H4 (cell line): ENCODE results near the gene DAP. TPM values are rescaled to one million over a fixed set of nuclear protein-coding genes. Genes with fewer than 3 reads are reported as not detected.

ENCODE experiments used
- DNase-seq: peaks from one replicate; pipeline ENCODE4 v3.0.0-alpha.2; 2015; ENCODE audit warnings: low spot score
- total RNA-seq: library from RNA; depleted of rRNA; stranded (reverse); fragments of >200 nt; shearing (Covaris generic); gene quantifications from 2 replicates; pipeline ENCODE4 v1.2.3, GENCODE V29; 2014

DAP gene
- total RNA-seq, 1 experiment from 2014 or later, result 38.0 TPM

DNA sequence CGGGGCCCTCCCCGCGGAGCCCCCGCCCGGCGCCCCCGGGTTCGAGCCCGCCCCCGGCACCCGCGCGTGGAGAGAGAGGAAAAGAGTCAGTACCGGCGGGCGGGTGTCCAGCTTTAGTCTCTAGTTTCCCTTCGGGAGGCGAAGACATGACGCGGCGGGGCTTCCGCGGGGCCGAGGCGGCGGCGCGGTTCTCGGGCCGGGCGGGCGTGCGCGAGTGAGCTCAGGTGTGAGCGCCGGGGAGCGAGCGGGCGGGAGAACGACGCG, 181 bp downstream of the DAP start:
- DNase-seq, result no peak

DNA sequence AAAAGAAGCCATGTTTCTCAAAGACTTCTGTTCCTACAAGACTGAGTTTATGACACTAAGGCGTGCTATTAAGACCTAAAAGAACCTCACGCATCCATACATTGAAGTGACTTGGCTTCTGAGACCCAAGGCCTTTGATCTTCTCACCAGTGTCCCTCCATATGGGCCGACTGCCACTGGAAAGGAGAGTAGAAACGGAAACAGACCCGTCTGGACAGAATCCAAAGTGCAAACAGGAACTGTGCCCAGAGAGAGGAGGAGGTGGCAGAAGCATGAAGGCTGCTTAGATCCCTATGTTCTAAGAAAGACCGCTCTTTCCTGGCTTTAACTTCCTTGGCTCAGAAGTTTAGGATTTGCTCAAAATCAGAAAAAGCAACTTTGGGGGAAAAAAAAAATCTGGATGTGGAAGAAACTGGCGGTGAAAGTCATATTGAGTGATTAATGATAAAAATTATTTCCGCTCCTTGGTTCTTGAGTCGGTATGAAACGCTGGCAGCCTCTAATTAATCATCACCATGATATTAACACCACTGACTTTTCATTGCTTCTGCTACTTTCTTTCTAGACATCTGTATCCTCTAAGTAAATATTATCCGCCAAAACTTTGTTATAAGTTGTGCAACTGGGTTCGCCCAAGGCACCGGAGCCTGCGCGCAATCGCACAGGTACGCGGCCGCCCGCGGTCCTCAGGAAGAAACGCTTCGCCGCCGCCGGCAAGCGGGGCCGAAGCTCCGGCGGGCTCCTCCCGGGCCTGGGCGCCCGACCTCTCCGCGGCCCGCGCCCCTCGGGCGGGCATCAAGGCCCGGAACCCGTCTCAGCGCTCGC, 726 bp downstream of the DAP start:
- DNase-seq, result peak; percentile 74

DNA sequence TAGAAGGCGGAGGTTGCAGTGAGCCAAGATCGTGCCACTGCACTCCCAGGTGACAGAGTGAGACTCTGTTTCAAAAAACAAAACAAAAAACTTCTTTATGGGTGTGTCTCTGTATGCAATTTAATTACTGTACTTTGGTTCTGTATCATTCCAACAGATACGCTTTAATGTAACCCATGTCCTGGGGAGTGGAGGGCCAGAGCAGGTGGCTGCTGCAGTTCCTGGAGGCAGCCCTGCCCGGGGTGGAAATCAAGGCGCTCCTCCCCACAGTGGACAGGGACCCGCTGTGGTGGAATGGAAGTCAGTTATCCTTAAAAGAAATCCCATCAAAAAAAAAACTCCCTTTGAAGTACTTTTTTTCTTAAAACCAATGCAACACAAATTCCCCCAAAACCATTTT, 1.9 kb downstream of the DAP start:
- no peak for DNase-seq

DNA sequence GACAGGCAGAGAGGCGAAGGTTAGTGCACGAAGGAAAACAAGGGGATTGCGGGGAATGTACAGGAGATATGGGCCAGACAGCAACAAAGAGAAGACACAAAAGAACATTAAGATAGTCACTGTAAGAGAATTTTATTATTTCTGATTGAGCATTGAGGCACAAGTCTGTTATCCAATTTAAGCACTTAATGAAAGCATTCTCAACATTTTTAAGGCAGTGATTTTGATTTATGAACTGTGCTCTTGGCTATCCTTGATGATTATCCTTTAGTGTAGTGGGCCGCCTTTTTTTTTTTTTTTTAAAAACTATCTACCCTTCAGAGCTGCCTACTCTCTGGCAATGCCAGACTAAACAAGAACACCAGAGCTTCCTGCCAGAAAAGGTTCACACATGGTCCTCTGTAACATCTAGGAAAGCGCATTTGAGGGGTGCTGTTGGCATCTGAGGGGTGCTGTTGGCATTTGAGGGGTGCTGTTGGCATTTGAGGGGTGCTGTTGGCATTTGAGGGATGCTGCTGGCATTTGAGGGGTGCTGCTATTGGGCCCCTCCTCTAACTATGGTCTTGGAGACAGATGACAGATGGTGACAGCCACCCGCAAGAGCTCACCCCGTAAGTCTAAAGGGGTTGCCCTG, 3.0 kb downstream of the DAP start:
- no peak for DNase-seq

DNA sequence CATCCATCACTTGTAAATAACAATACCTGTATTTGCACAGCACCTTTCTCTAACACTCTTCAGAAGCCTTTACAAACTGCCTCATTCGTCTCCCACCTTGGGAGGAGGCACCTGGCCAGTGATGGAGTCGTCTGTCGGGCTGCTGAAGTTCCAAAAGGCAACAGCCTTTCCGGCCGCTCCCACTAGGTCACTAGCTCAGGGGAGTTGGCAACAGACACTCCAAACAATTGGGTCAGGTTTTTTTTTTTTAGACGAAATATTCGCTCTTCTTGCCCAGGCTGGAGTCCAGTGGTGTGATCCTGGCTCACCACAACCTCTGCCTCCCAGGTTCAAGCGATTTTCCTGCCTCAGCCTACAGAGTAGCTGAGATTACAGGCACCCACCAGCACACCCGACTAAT, 4.0 kb downstream of the DAP start:
- DNase-seq, result no peak

DNA sequence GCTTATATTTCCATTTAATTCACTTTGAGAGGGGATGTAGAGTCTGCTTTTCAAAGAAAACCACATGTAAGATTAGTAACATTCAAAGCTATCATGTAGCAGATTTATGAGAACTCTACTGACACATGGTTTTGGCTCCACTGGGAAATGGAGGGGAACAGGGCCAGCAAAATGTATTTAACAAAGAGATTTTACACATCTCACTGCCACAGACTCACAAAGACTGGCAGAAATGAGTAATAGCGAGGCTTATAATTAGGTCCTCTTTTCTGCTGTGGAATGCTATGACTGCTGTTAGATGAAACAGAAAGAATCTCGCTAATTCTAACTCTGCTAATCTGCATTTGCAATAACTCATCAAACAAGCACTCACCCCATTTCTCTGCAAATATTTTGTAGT, 4.5 kb downstream of the DAP start:
- DNase-seq, result no peak

DNA sequence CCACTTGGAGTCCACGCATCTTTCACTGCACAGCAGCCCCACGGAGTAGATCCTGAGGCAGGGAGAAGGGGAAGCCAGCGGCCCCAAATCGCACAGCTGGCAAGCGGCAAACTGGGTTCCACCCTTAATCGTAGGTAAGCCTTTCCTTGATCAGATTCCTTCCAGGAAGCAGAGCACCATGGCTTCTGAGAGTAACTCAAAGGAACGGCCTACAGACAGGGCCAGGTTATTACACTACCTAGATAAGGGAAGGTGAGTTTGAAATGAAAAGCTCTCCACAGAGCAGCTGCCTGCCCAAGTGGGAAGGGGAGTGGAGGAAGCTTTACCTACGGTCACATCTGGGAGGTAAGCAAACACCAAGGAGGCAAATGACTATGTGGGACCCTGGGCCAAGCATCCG, 7.9 kb downstream of the DAP start:
- no peak for DNase-seq

DNA sequence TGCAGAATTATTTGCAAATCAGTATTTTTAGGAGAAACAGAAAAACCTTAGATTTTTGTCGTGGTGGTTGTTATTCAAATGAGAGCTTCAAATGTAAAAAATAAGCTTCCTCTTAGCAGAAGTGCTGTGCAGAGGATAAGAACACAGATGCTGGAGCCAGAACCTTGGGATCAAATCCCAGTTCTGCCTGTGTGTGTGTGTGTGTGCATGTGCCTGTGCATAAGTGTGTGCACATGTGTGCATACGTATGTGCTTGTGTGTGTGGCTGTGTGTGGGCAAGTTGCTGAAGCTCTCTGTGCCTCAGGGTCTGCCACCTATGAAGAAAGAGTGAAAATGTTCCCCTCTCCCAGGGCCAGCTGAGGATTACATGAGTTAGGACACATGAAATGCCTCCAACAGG, 8.6 kb downstream of the DAP start:
- no peak for DNase-seq

DNA sequence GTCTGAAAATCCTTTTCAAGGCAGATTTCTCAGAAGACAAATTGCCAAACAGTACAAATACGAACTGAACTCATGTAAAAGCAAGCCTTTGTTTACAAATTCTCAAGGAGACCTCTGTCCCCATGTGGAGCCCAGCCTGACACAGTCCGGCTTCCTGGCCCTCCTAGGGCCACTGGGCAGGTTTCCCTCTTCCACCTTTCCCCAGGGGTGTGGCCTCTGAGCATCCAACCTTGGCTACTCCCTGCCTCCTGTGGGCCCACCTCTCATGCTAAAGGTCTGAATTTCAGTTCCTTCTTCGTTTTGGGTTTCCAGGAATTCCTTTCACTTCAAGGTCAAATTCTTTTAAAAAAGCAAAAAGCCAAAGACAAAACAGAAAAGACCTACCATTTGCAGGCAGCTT, 10.1 kb downstream of the DAP start:
- DNase-seq, result no peak

DNA sequence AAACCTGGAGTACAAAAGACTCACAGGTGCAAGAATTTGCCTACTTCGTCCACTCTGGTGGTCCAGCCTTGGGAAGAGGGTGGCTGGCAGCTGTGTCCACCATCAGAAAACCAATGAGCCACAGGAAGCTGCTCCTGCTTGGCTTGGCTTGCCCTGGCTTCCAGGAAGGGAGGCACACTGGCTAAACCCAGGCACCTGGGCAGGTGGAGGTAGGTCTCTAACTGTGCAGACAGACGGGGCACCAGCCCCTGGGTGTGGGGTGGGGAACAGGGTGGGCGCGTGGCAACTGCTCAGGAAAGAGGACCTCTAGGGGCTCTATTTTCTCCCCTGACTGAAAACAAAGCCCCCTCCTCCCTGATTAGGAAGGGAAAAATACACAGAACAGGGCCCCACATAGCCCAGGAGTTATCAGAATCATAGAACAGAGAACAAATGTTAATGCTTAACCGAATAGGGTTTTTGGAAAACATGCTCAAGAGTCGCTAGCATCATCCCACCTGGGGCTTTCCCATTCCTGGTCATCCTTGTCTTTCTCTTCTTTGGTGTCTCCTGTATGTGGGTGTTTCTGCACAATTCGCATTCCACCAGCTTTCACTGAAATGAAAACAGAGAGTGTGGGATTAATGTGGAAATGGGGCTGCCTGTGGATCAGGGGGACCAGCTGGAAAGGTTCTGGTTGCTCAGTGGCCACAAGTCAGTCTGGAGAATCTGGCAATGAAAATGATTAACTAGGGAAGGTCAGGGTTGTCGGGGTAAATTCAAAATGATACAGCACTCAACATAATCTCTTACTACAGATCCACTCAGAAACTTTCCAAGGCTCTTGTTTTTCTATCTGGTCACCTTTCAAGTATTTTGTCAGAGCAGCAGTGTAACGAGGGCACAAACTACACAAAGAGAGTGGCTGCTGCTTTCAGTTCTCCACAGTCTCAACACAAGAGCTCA, 13.1 kb downstream of the DAP start:
- DNase-seq, result no peak

DNA sequence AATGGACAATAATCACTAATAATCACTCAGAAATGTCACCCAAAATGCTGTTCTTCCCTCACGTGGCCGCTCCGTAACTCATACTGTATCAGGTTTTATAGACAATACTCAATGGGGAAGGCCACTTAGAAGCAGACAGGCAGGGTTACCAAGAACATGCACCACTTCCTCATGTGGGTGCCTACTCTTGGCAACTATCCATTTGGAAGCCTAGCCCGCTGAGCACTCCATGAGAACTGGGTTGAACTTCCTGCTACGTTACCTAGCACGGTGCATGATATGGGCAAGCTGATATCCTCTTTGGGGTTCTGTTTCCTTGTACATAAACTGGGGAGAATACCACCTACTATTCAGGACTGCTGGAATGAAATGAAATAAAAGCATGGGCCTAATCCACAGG, 14.3 kb downstream of the DAP start:
- no peak for DNase-seq

DNA sequence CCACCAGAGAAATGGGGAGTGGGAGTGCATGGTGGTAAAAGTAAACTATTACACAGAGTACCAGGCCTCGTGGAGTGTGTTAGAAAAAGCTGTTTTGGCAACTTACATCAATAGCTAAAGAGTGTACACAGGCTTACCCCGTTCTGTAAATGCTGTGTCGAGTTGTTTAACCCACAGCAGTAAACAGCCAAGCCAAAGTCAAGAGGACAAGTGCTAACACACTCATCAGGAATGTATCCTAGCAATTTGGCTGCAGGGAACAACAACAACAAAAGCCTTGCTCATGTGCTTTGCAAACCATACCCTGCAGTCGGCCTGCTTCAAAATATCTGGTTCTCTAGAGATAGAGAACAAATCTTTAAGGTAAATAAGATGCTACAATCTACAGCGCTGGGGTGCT, 15.9 kb downstream of the DAP start:
- DNase-seq, result no peak

DNA sequence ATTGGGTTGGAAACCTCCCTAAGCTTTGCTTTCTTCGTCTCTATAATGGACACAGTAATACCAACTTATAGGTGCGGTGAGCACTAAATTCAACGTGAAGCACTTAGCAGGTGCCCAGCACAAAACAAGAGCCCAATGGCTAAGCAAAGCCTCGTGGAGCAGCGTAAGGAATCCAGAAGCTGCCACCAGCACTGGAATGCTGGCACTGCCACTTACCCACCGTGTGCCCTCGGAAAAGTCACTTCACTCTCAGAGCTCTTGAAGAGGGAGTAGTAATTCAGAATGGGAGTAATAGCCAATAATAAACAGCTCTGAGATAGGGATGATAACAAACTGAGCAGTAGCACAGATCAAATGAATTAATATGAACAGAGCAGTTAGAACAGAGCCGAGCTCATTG, 16.4 kb downstream of the DAP start:
- DNase-seq, result no peak

DNA sequence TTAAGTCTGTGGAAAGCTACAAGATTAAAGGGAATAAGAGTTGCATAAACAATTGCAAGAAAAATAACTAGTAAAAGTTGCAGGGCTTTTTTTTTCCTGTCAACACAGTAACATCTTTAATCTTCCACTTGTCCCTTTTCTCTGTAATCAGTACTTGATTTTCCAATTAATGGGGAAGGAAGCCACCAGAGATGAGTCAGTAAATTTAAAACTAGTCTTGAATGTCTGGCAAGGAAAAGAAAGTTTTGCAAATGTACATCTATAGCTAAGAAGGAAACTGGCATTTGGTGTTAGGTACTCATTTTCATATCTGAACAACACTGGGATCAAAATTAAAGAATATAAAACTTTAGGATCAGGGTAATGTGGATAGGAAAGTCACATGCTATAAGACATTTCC, 17.1 kb downstream of the DAP start:
- DNase-seq, result no peak

DNA sequence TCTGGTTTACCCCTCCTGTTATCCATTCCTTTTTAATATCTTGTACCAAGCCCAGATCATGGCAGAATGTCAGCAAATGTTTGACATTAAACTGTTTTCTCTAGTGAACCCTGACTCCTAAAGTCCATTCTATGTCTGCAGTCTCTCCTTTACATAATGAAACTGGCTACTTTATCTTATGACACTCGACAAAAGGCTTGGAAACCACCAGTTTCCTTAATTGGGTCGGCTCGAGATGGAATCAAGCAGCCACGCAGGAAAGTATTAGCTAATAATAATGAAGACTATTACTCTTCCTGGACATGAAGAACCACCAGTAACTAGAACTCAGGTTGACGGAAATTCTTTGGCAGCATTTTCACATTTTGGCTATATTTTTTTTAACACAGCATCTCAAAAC, 17.5 kb downstream of the DAP start:
- no peak for DNase-seq

DNA sequence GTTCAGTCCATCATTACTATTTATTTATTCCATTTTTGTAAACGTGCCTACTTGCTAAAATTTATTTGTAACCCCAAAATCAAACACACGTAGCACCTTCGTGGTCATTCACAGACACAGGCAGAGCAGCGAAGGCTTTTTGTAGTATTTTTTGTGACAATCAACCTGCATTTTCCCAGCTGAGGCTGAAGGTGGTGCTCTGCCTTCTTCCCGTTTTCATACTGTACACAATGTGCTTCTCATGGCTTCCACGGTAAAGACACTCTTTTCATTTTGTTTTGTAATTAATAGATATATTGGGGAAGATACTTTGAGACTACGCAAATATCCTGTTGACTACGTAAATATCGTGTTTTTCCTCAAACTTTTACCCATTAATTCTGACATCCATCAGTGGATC, 19.4 kb downstream of the DAP start:
- no peak for DNase-seq

DNA sequence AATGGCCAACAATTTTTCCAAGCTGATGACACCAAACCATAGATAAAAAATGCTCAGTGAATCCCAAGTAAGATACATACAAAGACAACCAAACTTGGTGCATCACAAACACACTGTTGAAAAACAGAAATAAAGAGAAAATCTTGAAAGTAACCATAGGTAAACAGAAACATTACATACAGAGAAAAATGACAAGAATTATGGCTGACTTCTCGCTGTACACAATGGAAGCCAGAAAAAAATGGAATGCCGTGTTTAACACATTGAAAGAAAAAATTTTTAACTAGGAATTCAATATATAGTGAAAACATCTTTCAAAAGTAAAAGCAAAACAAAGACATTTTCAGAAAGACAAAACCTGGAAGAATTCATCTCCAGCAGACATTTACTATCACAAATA, 20.6 kb downstream of the DAP start:
- no peak for DNase-seq

DNA sequence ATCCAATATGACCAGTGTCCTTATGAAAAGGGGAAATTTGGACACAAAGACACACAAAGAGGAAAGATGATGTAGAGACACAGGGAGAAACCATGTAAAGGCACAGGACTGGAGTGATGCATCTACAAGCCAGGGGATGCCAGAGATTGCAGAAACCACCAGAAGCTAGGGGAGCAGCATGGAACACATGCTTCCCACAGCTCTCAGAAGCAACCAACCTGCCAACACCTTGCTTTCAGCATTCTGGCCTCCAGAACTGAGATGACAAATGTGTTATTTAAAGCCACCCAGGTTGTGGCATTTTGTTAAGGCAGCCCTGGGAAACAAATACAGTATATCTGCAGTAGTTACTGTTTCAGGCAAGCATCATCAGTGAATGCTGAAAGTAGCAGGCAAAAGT, 23.2 kb downstream of the DAP start:
- DNase-seq, result no peak

DNA sequence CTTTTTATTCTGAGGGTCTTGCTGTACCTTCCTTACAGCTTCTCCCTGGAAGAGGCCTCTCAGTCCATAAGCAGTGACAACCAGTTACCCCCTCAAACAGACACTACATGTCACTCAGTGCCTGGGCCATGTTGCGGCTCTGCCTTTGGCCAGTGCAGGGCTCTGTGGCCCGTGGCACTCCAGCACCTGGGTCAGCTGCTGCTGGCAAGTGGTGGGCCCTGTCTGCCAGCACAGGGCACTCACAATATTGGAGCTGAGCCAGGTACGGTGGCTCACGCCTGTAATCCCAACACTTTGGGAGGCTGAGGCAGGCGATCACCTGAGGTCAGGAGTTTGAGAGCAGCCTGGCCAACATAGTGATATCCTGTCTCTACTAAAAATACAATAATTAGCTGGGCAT, 24.2 kb downstream of the DAP start:
- no peak for DNase-seq

DNA sequence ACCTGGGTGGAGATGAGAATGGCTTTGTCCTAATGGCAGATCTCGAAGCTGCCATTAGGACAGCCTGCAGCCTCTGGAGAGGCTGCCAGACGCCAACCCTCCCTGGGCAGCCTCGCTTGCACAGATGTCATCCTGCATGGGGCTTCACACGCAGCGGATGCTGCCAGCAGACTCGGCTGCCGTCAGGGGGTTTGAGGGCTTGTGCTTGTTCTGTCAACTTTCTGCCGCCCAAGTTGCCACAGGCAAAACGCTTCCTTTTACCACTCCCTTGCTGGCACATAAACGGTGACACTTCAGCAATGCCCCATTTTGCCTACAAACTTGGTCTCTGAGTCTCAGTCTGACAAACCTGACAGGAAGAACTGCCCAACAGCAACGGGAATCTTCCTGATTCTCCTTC, 24.7 kb downstream of the DAP start:
- no peak for DNase-seq

DNA sequence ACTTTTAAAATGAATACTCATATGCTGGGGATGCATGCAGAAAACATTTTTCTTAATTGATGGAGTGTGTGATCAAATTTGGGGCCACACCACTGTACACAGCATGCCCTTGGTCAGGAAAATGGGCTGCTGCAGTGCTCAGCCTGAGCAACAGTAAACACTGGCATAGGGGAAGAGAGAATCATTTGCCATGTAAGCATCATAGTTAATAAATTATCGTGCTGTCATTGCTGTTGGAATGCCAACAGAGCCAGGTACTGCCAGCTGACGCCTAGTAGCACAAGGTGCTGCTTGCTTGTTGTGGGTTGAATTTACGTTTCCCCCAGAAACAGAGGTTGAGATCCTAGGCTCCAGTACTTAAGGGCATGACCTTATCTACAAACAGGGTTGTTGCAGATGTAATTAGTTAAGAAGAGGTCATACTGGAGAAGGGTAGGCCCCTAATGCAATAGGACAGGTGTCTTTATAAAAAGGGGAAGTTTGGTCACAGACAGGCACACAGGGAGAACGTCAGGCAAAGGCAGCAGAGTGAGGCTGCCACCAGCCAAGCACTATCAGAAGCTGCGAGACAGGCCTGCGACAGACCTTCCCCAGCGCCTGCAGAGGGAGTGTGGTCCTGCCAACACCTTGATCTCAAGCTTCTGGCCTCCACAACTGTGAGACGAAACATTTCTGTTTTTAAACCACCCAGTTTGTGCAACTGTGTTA, 25.3 kb downstream of the DAP start:
- no peak for DNase-seq

DNA sequence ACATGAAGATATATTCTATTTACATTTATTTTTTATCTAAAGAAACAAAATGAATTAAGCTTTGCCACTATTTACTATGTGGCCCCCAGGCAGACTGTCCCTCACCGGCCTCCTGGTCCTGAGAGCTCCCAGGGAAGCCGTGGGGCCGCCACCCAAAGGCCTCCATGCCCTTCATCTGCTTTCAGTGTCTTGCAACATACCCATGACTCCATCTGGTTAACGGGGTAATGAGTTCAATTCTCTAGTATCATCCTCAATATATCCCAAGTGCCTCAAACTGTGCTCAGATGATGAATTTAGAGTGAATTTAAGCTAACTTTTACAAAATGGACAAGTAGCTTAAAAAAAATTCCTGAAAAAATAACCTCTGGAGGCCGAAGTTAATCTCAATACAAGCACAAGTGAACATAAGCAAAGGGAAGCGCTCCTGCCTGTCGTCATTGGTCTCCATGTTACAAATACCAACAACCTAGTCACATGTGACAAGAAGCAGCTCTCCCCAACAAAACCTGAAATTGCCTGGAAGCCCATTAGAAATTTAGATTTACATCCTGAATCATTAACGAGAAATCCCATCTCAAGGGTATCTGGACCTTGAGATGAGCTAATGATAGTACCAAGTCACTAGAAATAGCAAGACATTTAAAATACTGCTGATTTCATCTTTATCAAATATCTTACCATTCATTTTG, 26.1 kb downstream of the DAP start:
- no peak for DNase-seq
